IPS DF 4.7 (cell line): ENCODE measurements around the gene CCDC188.

Experiments used
- DNase-seq: peaks from one replicate; pipeline ENCODE4 v3.0.0-alpha.2; 2013; ENCODE audit warnings: low spot score; ENCODE audit errors: extremely low read depth

Gene CCDC188

DNA sequence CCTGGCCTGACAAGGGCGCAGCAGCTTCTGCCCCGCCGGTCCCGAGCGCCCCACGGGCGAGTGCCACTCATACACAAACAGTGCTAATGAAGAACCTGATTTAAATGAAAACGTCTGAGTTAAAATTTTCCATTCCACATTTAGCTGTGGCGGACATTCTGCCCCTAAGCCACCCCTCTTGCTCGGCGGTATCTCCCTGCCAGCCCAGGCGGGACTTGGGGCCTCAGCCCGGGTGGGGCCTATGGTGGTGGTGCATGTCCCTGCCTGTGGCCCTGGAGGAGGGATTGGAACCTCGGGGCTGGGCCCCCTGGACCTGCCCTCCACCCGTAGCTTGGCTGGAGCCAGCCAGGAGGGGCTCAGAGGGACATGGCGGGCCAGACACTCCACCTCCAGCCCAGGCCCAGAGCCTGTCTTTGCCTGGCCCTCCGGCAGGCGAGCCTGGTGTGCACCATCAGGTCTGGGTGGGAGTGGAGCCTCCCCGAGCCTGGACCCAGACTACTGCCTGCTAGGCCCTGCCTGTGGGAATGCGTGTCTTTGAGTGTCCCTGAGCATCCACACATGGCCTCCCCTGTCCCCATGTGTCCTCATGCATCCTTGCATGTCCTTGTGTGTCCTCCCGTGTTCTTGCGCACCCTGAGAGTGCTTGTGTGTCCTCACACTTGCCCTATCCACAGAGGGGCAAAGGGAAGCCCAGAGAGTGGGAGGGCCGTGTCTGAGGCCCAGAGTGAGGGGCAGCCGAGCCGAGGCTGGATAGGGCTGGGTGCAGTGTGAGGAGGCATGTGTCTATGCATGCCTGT is 14.9 kb downstream of the CCDC188 start:
- DNase-seq, result no peak

DNA sequence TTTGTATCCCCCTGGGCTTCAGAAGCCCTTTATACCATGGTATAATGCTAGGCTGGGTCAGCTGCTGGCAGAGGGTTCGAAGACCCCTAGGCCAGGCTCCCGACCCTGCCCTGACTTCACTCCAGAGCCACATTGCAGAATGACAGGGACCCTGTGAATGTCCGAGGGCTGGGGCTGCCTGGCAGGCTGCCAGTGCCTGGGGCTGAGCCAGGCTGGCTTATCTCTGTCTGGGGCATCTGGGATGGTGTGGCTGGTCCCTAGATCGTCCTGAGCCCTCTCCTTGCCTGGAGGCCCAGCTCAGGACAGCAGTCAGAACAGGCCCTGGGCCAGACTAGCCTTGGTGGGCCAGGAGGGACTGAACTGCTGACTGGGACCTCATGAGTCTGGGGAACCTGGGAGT is 15.6 kb downstream of the CCDC188 start:
- DNase-seq, result no peak

DNA sequence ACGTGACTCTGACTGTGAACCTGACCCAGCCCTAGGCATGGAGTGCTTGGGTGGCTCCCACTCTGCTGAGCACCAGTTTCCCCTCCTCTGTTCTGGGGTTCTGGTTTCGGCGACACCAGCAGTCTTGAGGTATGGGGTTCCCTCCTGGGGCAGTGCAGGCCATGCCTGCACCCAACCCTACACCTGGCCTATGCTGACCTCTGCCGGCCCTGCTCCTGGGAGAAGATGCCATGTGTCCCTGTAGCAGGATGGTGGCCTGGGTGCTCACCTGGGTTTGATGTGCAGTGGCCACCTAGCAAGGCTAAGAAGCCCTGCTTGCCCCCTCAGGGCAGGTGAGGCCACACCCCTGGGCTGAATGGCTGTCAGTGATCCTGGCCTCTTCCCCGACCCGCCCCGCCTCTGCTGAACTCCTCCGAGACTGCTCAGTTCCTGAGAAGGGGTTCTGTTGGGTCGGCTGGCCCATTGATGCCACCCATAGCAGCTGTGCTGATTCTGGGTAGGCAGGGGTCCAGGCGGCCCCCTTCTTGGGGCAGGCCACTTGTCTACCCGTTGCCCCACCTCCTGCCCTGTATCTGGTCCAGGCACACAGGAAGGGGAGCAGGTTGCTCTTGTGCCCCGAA is 16.8 kb downstream of the CCDC188 start:
- no peak for DNase-seq

DNA sequence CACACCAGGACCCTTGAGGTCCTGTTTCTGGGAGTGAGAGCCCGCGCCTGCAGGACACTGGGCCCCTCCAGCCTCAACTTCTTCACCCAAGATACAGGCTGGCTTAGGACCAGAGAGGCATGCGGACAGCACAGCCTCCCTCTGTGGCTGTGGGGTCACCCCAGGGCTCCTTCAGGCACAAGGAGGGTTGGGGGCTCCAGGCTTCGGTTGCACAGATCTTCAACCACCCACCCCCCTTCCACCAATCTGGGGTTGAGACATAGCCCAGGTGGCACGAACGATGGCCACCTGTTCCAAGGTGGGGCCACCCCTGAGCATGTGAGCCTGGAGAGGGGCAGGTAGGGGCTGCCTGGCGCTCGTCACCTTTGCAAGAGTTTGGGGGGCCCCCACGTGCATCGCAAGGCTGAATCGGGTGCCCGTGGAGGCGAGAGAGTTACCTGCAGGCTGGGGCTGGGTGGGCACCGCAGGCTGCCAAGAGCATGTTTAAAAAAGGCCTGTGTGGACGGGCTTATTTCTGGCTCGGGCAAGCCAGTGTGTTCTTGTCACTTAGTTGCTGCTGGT is 18.1 kb downstream of the CCDC188 start:
- DNase-seq, result no peak

DNA sequence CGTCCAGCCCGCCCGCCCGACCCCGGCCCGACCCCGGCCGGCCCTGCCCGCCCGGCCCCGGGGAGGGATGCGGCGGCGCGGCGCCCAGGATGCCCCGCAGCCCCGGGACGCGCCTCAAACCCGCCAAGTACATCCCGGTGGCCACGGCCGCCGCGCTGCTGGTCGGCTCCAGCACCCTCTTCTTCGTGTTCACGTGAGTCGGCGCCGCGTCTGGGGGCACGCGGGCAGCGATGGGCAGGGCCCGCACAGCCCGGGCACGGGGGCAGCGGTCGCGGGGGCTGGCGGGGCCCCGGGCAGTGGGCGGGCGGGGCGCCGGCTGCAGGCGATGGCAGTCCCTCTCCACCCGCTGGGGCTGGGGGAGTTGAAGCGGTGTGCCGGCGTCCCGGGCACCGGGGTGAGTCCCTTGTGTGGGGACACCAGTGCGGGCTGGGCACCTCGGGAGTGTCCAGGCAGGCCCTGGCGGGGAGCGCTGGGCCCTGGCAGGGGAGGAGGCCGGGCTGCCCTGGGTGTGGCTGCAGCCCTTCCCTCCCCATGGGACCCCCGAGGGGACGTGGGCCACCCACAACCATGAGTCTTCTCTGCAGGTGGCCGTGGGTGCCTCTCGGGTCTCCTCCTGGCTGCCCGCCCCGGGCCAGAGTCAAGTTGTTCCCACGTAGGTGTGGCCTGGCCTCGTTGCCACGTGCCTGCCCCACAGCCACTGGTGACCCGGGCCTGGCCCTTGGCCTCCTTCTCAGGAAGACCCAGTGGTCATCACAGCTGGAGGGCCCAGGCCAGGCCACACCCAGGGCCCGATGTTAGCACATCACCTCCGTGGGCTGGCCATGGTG is 18.8 kb downstream of the CCDC188 start:
- no peak for DNase-seq

DNA sequence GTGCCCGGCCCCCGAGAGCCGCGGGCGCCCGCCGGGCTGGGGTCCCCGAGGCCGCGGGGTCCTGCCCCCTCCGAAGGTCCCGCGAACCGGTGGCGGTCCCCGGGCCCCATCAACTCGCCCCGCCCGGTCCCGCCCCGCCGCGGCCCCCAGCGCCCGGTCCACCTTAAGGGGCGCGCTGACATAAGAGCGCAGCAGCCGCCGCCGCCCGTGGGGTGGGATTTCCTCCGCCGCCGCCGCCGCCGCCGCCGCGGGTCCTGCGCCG is 19.3 kb downstream of the CCDC188 start, which contains the start of gene ZDHHC8:
TSS of gene ZDHHC8 (plus strand) at position 208 of the 262 bp plus-strand sequence. CDS start 144 bp downstream, outside the sequence.
- DNase-seq, result no peak

DNA sequence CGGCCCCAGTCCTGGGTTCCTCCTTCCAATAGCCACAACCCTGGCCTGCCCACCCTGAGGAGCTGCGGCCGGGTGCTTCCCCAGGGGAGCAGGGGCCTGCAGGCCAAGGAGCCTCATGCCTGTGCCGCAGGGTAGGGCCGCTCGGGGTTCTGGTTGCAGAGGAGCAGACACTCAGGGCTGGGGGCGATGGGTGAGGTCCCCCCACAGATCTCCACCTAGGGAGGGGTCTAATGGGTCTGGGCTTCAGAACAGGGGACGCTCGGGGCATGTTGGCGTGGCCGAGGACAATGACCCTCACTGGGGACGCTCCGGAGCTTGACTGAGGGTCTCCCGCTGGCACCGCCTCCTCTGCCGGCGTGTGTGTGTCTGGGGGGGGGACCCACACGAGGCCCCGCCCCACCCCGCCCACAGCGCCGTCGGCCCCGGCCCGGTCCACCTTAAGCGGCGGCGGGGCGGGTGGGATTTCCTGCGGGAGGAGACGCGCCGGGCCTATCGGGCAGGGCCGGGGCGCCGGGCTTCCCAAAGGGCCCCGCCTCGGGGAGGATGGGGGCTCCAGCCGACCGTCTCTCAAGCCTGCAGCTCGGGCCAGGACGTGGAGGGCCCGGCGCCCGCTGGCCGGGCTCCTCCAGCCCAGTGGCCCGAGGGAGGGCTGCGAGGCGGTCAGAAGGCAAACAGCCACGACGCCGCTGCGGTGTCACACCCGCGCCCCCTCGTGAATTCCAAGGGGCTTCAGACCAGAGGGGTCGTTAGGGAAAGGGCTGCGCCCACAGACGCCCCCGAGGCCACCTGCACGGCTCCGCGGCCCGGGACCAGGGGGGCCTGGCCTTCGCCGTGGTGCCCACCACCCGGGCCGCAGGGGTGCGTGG is 19.9 kb downstream of the CCDC188 start:
- DNase-seq, result no peak

DNA sequence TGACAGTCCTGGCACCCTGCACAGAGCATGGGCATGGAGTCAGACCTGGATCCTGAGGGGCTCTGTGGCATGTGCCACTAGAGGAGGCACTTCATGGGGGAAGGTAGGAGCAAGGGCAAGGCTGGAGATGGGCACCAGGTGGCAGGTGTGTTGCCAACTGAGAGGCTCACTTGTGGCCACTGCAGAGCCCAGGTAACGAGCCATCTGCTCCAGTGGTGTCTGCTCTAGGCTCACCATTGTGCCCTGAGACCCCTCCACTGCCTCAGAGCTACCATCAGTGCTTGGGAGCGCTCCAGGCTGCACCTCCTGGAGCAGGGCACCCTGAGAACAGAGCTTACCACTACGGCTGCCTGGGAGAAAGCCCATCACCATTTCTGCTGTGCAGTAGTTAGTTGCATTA is 20.5 kb downstream of the CCDC188 start:
- no peak for DNase-seq

DNA sequence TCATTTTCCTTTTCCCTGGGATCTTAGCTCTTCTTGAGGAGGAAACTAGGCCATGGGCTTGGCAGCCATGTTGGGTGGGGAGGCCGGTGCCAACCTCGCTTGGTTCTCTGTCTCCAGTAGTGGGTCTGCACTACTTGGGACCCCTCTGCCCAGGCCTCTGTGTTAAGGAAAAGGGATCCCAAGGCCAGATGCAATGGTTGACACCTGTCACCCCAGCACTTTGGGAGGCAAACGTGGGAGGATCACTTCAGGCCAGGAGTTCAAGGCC is 21.2 kb downstream of the CCDC188 start:
- DNase-seq, result no peak

DNA sequence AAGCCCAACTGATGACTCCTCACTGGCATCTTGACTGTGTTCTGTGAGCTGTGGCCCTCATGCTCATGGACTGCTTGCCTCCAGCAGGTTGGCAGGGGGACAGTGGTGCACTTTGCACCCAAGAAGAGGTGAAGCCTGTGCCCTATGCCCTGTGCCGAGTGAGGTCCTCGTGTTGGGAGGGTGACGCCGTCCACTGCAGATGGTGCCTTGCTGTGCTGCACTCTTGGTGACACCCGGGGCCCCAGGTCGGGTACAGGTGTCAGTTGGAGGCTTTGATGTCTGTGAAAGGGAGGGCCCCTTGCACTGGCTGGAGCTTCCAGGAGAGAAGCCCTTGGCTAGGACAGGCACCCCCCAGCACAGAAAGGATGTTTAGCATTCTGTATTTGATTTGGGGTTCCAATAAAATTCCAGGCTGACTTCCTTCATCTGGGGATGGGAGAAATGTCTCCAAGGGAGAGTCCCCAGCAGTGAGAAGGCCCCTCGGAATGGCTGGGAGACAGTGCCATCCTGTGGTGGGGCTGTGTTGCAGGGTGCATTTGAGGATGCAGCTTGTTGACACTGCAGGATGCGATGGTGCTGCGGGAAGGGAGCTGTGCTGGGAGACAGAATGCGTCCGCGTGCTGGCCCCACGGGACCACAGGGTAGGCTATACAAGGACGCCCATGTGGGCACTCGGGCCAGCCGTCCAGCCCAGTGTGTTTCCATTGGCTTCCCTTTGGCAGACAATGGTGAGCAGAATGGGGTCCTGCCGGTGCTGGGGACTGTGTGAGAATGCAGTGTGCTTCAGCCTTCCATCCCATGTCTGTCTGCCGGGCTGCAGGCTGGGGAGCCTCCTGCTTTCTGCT is 21.7 kb downstream of the CCDC188 start:
- no peak for DNase-seq

DNA sequence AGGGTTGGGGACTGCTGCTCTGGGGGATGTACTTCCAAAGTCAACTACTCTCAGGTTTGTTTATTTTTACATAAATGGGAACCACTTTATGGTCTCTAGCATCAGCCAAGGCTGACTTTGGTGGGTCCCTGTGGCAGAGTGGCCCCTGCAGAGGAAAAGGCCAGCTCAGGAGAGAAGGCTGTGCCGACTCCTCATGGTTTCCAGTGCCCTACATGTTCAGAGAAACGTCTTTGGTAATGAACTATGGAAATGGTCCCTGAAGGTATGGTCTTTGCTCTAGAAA is 22.3 kb downstream of the CCDC188 start:
- no peak for DNase-seq

DNA sequence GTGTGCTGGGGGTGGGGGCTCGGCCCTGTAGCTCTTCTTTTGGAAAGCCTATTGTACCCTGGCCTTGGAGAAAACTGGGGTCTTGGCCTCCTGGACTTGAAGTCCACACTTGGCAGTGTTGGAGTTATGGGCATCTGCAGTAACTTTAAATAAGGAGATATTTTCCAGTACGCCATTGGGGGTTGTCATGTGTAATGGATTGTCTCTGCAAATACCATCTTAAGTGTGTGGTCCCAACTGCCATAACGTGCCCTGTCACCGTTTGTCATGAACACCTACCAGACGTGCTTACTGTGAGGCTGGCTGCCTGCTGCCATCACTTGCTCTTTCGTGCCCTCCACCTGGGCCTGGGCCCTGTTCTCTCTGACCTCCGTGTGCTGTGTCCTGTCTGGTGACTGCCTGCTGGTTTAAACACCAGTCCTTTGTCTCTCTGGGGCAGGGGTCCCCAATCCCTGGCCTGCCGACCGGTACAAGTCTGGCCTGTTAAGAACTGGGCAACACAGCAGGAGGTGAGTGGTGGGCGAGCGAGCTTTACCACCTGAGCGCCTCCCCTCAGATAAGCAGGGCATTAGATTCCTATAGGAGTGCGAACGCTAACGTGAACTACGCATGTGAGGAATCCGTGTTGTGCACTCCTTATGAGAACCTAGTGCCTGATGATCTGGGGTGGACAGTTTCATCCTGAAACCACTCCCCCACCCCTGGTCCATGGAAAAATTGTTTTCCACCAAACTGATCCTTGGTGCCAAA is 22.8 kb downstream of the CCDC188 start:
- DNase-seq, result no peak

DNA sequence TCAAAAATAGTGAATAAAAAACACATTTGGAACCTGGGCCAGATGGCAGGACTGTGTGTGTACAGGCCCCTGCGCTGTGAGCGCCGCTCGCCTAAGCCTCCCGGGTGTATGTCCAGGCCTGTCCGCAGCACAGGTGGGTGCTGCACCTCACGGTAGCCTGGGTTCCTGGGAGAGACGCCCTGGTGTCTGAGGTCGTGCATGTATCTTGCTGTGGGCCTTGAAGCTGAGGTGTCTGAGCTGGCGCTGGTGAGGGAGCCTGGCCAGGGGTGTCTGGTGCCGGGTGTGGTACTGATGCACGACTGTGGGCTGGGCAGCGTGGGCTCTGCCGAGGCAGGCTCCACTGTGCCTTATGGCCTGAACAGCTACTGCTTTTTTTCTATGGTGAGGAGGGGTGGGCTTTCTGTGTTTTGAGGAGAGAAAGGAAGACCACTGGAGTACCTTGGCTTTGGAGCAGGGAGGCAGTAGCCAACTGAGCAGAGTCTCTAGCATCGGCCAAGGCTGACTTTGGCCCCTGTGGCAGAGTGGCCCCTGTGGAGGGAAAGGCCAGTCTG is 23.5 kb downstream of the CCDC188 start:
- DNase-seq, result no peak

DNA sequence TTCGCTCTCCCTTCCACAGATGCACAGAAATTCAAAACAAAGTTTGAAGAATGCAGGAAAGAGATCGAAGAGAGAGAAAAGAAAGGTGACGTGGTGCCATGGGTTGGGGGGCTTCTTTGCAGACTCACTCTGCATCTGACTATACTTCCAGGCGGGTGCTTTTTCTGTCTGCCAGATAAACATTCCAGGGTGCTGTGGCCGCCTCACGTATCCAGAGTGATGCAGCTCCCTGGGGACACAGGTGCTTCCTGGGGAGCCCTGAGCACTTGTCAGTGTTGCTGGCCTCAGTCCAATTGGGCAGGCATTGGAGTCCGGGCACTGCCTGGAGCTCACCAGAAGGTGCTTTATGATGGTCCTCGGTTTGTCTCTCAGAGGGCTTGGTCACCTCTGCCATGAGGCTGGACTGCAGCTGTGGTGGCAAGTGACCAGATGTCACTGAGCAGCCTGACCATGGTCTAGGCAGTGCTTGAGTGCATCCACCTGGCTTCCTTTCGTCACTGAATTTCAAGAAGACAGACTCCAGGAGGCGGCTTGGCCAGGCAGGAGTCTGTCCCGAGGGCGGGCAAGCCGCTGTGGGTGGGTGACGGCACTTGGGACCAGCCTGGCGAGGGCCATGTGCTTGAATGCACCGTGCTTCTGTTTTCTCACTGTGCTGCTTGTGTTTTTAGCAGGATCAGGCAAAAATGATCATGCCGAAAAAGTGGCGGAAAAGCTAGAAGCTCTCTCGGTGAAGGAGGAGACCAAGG is 24.4 kb downstream of the CCDC188 start:
- DNase-seq, result no peak

DNA sequence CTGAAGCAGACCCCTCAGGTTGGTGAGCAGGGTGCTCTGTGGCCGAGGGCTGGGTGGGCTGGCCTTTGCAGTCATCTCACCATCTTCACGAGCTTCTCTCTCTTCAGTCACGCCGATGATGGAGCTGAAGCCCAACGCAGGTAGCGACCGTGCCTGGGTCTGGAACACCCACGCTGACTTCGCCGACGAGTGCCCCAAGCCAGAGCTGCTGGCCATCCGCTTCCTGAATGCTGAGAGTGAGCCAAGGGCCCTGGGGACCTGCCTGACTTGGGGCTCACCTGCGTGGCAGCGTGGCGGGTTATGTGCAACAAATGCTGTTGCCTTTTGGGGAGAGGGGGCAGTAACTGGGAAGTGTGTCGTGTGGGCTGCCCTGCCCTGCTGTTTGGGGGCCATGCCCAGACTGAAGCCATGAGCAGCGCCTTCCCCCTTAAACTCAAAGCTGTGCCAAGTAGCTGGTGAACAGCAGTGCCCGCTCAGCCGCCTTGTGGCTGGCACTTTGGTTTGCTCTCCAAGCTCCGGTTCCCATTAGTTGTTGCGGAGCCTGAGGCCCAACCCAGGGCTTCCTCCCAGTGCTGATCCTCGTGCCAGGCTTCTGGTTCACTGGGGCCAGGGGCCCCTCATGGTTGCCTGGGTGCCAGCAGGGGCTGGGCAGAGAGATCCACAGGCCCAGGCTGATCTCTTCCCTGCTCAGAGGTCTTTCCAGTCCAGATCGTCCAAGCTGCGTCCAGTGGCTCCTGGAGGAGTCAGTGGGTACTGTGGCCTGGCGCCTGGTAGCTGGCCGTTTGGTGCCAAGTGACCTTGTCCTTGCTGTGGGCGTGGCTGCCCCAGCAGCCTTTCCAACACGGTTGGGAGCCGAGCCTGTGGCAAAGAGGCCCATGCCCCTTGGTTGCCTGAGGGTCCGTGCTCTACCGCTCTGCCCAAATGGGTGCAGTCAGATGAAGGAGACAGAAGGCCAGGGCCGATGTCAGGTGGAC is 25.4 kb downstream of the CCDC188 start:
- DNase-seq, result no peak

DNA sequence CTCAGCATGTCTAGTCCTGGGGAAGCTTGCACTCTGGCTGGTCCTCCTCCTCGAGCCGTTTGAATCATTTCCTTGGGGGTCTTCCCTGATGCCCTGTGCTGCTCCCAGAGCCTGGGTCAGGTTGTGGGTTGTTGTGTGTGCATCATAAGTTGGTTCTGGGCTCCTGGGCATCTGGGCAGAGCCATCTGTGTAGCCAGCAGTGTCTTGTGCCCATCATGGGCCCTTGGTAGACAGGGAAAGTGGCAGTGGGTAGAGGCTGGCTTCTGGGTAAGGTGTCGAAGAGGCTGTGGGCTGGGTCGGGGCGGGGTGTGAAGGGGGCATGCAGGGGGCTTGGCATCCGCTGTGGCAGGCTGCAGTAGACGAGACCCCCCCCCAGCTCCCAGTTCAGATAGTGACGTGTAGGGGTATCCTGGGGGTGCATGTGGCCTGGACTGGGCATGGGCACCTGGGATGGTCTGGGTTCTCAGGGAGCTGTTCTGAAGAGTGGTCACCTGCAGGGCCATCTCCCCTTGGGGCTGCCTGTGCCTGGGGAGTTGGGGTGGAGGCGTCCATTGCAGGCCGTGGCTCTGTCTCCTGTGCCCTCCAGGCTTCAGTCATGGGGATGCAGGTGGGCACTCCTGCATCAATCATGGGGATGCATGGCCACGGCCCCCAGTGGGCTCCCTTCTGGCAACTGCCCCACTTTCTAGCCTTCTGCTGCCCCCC is 26.6 kb downstream of the CCDC188 start:
- DNase-seq, result no peak

DNA sequence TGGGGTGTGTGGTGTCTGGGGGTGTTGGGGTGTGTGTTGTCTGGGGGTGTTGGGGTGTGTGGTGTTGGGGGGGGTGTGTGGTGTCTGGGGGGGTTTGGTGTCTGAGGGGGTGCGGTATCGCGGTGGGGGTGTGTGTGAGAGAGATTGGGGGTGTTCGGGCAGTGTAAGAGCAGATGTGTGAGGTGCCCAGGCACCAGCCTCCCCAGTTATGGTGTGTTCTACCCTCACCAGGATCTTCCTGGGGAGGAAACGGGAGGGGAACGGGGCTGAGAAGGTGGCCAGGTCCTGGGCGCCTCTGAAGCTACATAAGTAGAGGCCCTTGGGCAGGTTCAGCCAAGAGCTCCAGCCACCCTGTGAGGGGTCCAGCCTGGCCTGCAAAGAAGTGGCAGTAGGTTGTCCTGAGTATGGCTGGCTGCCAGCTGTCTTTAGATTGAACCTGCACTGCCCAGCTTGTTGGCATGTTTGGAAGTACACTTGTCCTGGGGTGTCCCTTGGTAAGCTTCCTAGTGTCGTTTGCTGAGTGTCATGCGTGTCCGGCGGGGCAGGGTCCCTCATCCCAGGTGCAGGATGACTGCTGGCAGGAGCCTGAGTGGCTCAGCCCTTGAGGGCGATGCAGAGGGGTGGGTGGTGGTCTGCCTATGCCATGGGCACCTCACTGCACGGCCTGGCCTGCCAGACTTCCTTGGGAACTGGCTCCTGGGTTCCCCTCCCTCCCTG is 27.3 kb downstream of the CCDC188 start:
- no peak for DNase-seq
